GDM1 (cell line): Measurements from ENCODE around the gene PCSK7.
"Not testable (repeated sequence)": the region's sequence is repeated elsewhere in the genome, so short reads cannot be mapped to it uniquely, and the experiment has no call there.

Experiments used
- DNase-seq: peaks from one replicate; lab custom pipeline; 2025; lab: John Stamatoyannopoulos, UW

PCSK7 gene, protein sequence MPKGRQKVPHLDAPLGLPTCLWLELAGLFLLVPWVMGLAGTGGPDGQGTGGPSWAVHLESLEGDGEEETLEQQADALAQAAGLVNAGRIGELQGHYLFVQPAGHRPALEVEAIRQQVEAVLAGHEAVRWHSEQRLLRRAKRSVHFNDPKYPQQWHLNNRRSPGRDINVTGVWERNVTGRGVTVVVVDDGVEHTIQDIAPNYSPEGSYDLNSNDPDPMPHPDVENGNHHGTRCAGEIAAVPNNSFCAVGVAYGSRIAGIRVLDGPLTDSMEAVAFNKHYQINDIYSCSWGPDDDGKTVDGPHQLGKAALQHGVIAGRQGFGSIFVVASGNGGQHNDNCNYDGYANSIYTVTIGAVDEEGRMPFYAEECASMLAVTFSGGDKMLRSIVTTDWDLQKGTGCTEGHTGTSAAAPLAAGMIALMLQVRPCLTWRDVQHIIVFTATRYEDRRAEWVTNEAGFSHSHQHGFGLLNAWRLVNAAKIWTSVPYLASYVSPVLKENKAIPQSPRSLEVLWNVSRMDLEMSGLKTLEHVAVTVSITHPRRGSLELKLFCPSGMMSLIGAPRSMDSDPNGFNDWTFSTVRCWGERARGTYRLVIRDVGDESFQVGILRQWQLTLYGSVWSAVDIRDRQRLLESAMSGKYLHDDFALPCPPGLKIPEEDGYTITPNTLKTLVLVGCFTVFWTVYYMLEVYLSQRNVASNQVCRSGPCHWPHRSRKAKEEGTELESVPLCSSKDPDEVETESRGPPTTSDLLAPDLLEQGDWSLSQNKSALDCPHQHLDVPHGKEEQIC

GRCh38 chr11:117231842-117232091, at the start of gene PCSK7:
Gene PCSK7 (minus strand): TSS chr11:117232073. CDS start chr11:117229844, 2,229 bp downstream.
- no peak for DNase-seq

DNA sequence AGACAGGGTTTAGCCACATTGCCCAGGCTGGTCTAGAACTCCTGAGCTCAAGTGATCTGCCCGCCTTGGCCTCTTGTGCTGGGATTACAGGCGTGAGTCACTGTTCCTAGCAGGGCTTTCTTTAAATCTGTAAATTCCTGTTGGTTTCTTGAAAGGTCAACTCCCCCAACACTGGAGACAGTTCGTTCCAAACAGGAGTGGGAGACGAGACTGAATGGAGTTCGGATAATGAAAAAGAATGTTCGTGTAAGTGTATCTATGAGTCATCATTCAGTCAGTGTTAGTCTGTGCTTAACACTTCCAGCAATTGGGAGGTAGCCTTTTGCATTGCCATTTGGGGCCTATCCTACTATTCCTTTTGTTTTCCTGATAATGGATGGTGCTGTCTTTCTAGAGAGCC, 49.3 kb upstream of the PCSK7 start:
- no peak for DNase-seq

DNA sequence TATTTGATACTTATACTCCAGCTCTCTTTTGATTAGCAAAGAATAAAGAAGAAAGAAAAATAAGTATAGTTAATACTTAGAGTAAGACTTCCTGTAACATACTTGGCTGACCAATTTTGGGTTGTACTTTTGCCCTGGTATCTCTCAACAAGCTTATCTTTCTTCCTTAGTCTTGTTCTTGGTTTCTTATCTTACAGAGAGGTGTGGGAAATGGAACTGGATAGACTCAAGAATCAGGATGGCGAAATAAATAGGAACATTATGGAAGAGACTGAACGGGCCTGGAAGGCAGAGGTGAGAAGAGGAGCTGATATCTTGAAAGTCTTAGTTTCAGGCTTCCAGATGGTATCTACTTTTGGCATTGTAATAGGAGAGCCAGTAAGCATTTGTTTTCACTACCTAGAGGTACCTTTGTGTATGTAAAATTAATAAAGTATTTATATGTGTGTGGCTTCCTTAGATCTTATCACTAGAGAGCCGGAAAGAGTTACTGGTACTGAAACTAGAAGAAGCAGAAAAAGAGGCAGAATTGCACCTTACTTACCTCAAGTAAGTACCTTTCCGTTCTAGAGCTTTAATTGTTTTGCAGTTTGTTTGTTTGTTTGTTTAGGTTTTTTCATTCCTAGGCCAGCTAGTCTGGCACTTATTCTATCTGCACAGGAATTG, 48.0 kb upstream of the PCSK7 start:
- DNase-seq, result no peak

DNA sequence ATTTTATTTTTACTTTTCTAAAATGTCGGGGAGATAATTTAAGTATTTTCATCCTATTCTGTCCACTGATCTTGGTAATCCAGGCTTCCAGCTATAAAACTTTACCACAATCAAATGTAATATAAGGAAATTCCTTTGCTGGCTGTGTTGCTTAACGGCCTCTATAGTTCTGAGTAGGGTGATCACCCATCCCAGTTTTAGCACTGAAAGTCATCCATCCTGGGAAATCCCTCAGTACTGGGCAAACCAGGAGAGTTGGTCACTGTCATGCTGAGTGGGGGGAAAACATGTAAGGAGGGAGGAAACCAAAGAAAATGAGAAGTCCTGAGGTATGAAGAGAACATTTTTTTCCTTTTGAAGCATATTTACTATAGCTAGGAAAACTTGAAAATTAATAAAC, 46.5 kb upstream of the PCSK7 start:
- no peak for DNase-seq

DNA sequence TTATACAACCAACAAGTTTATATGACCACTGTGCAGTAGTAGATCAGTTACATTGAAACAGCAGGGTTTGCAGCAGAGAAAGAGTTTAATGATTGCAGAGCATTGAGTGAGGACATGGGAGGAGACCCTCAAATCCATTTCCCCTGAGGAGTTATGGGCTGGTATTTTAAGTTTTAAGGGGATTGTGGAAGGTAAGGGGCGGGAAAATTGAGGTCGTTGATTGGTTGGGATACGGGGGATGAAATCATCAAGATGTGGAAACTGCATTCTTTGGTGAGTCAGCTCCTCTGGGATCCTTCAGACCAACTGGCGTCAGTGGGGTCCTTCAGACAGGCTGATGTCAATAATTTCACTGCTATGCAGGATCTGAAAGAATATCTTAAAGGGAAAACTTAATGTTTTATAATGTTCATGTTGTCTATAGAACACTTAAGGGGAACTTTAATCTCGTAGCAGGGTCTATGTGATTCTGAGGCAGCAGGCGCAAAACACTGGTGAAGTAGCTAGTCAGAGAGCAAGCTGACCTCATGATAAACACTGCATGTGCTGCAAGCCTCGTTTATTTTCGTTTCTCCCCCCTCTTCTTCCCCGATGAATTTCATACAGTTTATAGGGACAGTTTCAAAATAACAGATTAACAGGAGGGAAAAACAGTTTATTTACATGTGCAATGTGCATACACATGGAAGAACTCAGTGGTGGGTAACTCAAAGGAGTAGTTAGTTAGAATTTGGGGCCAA, 41.8 kb upstream of the PCSK7 start:
- DNase-seq, result no peak

GRCh38 chr11:117272175-117272574, 40.3 kb upstream of the PCSK7 start:
- not testable (repeated sequence) for DNase-seq

GRCh38 chr11:117271208-117271607, 39.3 kb upstream of the PCSK7 start:
- no peak for DNase-seq

DNA sequence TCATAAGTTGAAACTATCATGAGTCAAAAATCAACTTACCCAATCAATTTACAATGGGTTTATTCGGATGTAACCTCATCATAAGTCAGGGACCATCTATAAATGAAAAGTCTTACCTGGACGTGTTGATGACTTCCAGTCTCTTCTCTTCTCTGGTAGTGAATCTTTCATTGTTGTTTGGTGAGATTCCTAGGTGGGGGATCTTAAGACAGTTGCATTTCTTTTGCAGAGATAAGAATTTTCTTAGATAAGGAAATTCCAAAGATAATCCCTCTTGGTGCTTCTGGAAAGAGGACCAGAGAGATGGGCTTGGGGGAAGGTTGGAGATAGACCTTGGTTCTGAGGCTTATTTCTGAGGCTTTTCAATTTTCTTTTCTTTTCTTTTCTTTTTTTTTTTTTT, 38.0 kb upstream of the PCSK7 start:
- DNase-seq, result no peak

GRCh38 chr11:117265745-117266144, 33.9 kb upstream of the PCSK7 start:
- DNase-seq, result no peak

GRCh38 chr11:117264624-117265323, 32.9 kb upstream of the PCSK7 start:
- not testable (repeated sequence) for DNase-seq

DNA sequence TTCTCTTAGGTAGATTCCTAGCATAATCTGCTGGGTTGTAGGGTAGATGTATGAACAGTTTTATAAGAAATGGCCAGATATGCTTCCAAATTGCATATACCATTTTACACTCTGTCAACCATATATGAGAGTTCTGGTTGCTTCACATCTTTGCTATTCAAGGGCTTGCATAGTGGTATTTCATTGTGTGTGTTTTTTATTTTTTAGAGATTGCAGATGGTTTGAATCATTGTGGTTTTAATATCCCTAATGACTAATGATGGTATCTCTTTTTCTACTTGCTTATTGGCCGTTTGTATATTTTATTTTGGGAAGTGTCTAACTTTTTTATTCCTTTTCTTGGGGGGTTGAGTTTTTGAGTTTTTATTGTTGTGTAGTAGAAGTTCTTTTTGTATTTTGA, 27.5 kb upstream of the PCSK7 start:
- no peak for DNase-seq

DNA sequence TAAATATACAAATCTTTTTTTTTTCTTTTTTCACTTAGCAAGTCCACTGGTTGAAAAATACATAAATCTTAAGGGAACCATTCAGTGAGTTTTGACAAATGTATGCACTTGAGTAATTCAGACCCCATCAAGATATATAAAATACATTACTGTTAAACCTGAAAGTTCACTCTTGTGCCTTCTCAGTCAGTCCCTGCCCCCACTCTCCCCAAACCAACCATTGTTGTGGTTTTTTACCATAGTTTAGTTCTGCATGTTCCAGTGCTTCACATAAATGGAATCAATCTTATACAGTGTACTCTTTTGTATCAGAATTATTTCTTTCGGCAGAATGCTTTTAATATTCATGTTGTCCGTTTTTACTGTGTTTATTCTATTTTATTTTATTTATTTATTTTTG, 26.7 kb upstream of the PCSK7 start:
- no peak for DNase-seq

DNA sequence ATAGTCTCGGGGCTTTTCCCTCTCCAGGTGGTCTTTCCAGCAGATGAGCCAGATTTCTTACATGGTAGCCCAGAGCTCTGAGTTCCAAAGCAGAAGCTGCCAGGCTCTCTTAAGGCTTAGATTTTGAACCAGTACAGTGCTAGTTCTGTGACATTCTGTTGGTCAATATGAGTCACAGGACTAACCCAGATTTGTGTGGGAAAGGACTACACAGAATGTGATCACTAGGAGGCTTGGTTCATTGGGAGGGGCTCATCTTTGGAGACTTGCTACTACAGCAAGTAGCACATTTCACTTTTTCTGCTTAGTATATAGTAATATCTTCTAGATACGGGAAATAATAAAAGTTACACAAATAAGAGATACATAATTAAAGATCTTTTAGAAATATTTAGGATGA, 24.7 kb upstream of the PCSK7 start:
- DNase-seq, result no peak

GRCh38 chr11:117255966-117256365, 24.1 kb upstream of the PCSK7 start:
- no peak for DNase-seq

GRCh38 chr11:117251506-117251905, 19.6 kb upstream of the PCSK7 start:
- no peak for DNase-seq

GRCh38 chr11:117249571-117249970, 17.7 kb upstream of the PCSK7 start:
- DNase-seq, result no peak

- no peak for DNase-seq
Measured at GRCh38 chr11:117248341-117248740, 16.5 kb upstream of the PCSK7 start.

- DNase-seq, result no peak
Measured at GRCh38 chr11:117239295-117239694, 7.4 kb upstream of the PCSK7 start.

- DNase-seq, result no peak
Measured at GRCh38 chr11:117238221-117238620, 6.3 kb upstream of the PCSK7 start.

DNA sequence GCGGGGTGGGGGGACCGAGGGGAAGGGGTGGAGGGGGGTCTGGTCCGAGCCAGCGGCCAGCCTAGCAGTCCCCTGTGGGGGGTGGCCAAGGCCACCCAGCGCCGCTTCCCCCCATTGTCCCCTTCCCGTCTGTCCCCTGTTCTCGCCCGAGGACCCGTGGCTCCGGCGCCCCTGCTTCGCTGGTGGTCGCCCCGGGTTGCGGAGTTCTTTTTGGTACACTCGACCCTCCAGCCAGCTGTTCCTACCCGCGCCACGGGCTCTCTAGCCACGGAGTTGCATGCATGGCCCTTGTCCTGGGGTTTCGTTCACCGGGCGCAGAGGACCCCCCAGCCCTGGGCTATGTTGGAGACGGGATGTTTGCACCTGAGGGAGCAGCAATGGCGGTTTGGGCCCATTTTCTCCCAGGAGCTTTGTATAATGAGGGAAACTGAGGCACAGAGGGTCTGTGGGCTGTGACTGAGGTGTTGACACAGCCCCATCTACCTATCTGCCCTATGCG, 1.1 kb upstream of the PCSK7 start:
- DNase-seq, result no peak

DNA sequence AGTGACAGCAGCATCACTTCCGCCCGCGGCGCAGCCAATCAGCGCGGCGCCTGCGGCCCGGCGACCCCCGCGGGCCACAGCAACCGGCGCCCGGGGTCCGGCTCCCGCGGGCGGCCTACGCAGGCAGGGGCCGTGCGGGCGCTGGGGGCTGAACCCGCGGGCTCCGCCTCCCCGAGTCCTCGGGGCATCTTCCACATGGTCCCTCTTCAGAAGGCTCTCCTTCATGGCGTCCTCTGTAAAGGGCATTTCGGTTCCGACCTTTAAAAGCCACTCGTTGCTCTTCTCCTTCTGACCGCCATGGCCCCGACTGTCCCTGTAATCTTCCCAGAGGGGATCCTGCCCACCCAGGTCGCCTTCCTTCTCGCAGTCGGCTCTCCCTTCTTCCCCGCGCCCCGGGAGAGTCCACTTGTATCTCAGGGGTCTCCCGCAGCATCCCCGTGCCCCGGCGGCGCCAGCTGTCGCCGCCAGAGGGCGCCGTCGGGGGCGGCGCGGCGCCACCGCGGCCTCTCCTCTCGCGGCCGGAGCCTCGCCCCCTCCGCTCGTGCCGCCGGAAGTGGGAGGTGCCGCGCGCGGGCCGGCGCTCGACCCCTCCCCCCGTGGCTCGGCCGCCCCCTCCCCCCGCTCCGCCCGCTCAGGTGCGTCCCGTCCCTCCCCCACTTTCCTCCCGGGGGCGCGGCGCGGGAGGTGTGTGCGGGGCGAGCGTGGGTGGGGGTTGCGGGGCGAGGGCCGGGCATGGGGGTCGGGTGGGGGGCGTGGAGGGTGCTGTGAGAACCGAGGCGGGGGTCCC, 412 bp upstream of the PCSK7 start, which contains the start of gene RNF214:
Gene RNF214 (plus strand): TSS at position 580 of the 787 bp plus-strand sequence. CDS start 1,602 bp downstream, outside the sequence.
- peak; percentile 68 for DNase-seq
